ENCODE results near the gene TAX1BP3. TPM values are rescaled to one million over a fixed set of nuclear protein-coding genes. Genes with fewer than 3 reads are reported as not detected.

TAX1BP3 gene
- total RNA-seq, 1 experiment from 2014 or later, result 76.3 TPM

DNA sequence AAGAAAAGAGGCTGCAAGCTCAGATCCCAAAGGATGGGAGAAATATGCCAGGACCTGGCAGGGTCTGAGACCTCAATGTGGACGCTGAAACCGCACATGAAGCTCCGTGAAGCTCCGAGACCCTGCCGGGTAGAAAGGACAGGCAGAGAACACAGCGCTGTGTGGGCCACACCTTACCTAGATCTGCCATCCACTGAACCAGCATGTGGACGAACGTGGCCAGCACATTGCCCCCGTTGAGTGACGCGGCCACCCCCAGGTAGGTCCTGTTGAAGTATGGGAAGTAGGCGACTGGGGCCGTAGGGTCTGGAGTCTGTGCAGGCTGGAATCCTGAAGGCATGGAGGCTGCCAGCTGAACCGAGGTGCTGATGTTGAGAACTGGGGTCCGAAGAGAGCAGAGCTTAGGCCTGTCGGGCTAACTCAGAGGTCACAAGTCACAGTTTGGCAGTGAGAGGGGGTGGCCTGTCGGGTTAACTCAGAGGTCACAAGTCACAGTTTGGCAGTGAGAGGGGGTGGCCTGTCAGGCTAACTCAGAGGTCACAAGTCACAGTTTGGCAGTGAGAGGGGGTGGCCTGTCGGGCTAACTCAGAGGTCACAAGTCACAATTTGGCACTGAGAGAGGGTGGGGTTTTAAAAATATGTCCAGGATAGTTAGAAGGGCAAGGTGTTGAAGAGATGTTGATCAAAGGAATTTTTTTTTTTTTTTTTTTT lies 53.1 kb downstream of the TAX1BP3 start:
- Mint-ChIP-seq H3K27me3 (ENCODE audit: low read depth) (no peaks in the 10 kb centered on the region), H3K27ac (0 out of 7 replicates have a peak overlapping the region, but pooled peaks of 2 of the 3 experiments have one; percentile 28 to 39), H3K4me1 (no peaks in the 10 kb centered on the region), H3K36me3 (ENCODE audit: insufficient read depth in 1 of 3, low read depth in 3 of 3) (peaks cover 41 to 87% (median 71%) of the 10 kb centered on the region in 3 experiments; a peak in 6 of 7 replicates), H3K9me3 (no peaks in the 10 kb centered on the region), H3K4me3 (no peak overlapping the region)
- Histone ChIP-seq H2BK15ac (ENCODE audit: low read depth, low read length) (no peak overlapping the region), H3K27me3 (ENCODE audit: insufficient read depth, low read length) (no peaks in the 10 kb centered on the region), H3K23ac (ENCODE audit: insufficient read length, low read depth, low read length) (no peak overlapping the region), H4K91ac (ENCODE audit: insufficient read length, low read depth, low read length) (no peak overlapping the region), H3K56ac (ENCODE audit: insufficient read length, low read depth, low read length) (no peak overlapping the region), H3K18ac (ENCODE audit: insufficient read length, low read depth, low read length) (no peak overlapping the region), H2BK120ac (ENCODE audit: low read depth, low read length, poor library complexity, severe bottlenecking) (no peak overlapping the region), H3K23me2 (ENCODE audit: insufficient read length, low read depth, low read length, poor library complexity, severe bottlenecking) (no peaks in the 10 kb centered on the region), H4K8ac (replicated peaks; ENCODE audit: insufficient read length, low read depth, low read length) (no peak overlapping the region), H3K79me2 (ENCODE audit: insufficient read depth, low read length) (no peaks in the 10 kb centered on the region), H2BK20ac (ENCODE audit: low read depth, low read length, poor library complexity, severe bottlenecking) (no peak overlapping the region), H3K9me3 (ENCODE audit: control insufficient read depth, low read depth, low read length) (no peaks in the 10 kb centered on the region), H2BK5ac (ENCODE audit: insufficient read length, low read length) (no peak overlapping the region), H3K14ac (ENCODE audit: insufficient read depth, low read length) (no peak overlapping the region), H2BK12ac (ENCODE audit: insufficient read length, low read depth, low read length) (no peak overlapping the region), H3K4ac (ENCODE audit: low read depth, low read length) (no peak overlapping the region), H3K9ac (ENCODE audit: extremely low read depth, insufficient read length, low read length) (no peak overlapping the region), H3K79me1 (ENCODE audit: insufficient read depth, low read depth, low read length, poor library complexity, severe bottlenecking) (no peaks in the 10 kb centered on the region), H4K5ac (ENCODE audit: insufficient read length, low read depth, low read length) (no peak overlapping the region), H3K4me1 (ENCODE audit: insufficient read depth, low read length) (no peaks in the 10 kb centered on the region), H3T11ph (ENCODE audit: low read length) (no peak overlapping the region), H2AFZ (ENCODE audit: low read length) (no peak overlapping the region), H2AK5ac (ENCODE audit: insufficient read length, low read length) (no peak overlapping the region), H3K27ac (ENCODE audit: insufficient read length, low read depth, low read length) (no peak overlapping the region), H3K4me2 (ENCODE audit: insufficient read depth, insufficient read length, low read length) (no peak overlapping the region), H4K20me1 (ENCODE audit: control insufficient read depth, insufficient read depth, insufficient read length) (no peaks in the 10 kb centered on the region)
- no CpG with 5 or more reads among the region's 18 CpGs for WGBS (ENCODE audit: extremely low coverage, insufficient read length, low lambda C conversion rate)
- no peak for DNase-seq
- TF ChIP-seq, protein P1, sequence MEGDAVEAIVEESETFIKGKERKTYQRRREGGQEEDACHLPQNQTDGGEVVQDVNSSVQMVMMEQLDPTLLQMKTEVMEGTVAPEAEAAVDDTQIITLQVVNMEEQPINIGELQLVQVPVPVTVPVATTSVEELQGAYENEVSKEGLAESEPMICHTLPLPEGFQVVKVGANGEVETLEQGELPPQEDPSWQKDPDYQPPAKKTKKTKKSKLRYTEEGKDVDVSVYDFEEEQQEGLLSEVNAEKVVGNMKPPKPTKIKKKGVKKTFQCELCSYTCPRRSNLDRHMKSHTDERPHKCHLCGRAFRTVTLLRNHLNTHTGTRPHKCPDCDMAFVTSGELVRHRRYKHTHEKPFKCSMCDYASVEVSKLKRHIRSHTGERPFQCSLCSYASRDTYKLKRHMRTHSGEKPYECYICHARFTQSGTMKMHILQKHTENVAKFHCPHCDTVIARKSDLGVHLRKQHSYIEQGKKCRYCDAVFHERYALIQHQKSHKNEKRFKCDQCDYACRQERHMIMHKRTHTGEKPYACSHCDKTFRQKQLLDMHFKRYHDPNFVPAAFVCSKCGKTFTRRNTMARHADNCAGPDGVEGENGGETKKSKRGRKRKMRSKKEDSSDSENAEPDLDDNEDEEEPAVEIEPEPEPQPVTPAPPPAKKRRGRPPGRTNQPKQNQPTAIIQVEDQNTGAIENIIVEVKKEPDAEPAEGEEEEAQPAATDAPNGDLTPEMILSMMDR (conservative IDR thresholded peaks at IDR 0.05), result no peak
